Myocyte (in vitro differentiated cells): ENCODE results near the gene CHD3. TPM values are rescaled to one million over a fixed set of nuclear protein-coding genes. Genes with fewer than 3 reads are reported as not detected.

Source experiments
- DNase-seq: peaks from one replicate; pipeline ENCODE4 v3.0.0-alpha.2; 2012; ENCODE audit warnings: low read depth
- polyA plus RNA-seq: library from polyadenylated mRNA; unstranded; fragments of >200 nt; gene quantifications from one replicate; pipeline ENCODE4 v1.2.1, GENCODE V29; 2012; ENCODE audit warnings: missing spikeins
- total RNA-seq: library from RNA; depleted of rRNA; stranded (reverse); fragments of >200 nt; gene quantifications from 2 replicates; pipeline ENCODE4 v1.2.3, GENCODE V29; 2014

Gene CHD3
- total RNA-seq: 104 and 140 TPM in 2 replicates
- 128 TPM for polyA plus RNA-seq

- DNase-seq: no peak
Observed at GRCh38 chr17:7888184-7888920, at the start of gene CHD3. CHD3 (plus strand) TSS chr17:7888789; CDS start chr17:7889001, 212 bp downstream.

- DNase-seq: no peak
Observed at GRCh38 chr17:7839190-7839875, 49.3 kb upstream of the CHD3 start.

- no peak for DNase-seq
Observed at GRCh38 chr17:7839876-7840261, 48.7 kb upstream of the CHD3 start.

- DNase-seq: no peak
Observed at GRCh38 chr17:7840441-7840840, 48.1 kb upstream of the CHD3 start.

GRCh38 chr17:7840875-7841274 lies 47.7 kb upstream of the CHD3 start:
- no peak for DNase-seq

GRCh38 chr17:7841396-7841914 lies 47.1 kb upstream of the CHD3 start:
- peak; percentile 91 for DNase-seq

GRCh38 chr17:7841915-7842379 lies 46.6 kb upstream of the CHD3 start:
- peak; percentile 93 for DNase-seq

GRCh38 chr17:7842380-7843256 lies 46.0 kb upstream of the CHD3 start:
- DNase-seq: peak; percentile 92

- DNase-seq: peak; percentile 54
Observed at GRCh38 chr17:7843257-7843535, 45.4 kb upstream of the CHD3 start.

GRCh38 chr17:7843536-7844291 lies 44.9 kb upstream of the CHD3 start:
- DNase-seq: peak; percentile 79

GRCh38 chr17:7844292-7845154 lies 44.1 kb upstream of the CHD3 start:
- peak; percentile 97 for DNase-seq

GRCh38 chr17:7845359-7846062 lies 43.1 kb upstream of the CHD3 start:
- no peak for DNase-seq

- DNase-seq: no peak
Observed at GRCh38 chr17:7846063-7846735, 42.4 kb upstream of the CHD3 start.

GRCh38 chr17:7846765-7847661 lies 41.6 kb upstream of the CHD3 start:
- no peak for DNase-seq

GRCh38 chr17:7848131-7848579 lies 40.4 kb upstream of the CHD3 start:
- DNase-seq: no peak

- no peak for DNase-seq
Observed at GRCh38 chr17:7848739-7849129, 39.9 kb upstream of the CHD3 start.

GRCh38 chr17:7849130-7849750 lies 39.3 kb upstream of the CHD3 start:
- no peak for DNase-seq
